Skeletal muscle tissue (tissue), 4 donors: ENCODE results near the gene CD99L2. TPM values are rescaled to one million over a fixed set of nuclear protein-coding genes. Genes with fewer than 3 reads are reported as not detected.

ENCODE experiments used
- H3K27ac ChIP-seq: one replicate; pipeline ENCODE4 v1.7.0; 2013; ENCODE audit warnings: mild to moderate bottlenecking, low read depth, low read length, inconsistent platforms
- H3K27me3 ChIP-seq, 3 donors: one replicate each; pipeline ENCODE4 v1.7.0; 2013; ENCODE audit warnings: low read length in 3 of 3; ENCODE audit not compliant: control insufficient read depth in 3 of 3, insufficient read depth in 3 of 3
- H3K36me3 ChIP-seq, 3 donors: one replicate each; pipeline ENCODE4 v1.7.0; 2013; ENCODE audit warnings: low read length in 3 of 3; ENCODE audit not compliant: control insufficient read depth in 3 of 3, insufficient read depth in 3 of 3
- H3K4me1 ChIP-seq, 3 donors: one replicate each; pipeline ENCODE4 v1.7.0; 2013; ENCODE audit warnings: low read length in 3 of 3, mild to moderate bottlenecking in 3 of 3; ENCODE audit not compliant: control insufficient read depth in 3 of 3, insufficient read depth in 3 of 3
- H3K4me3 ChIP-seq, 3 donors: one replicate each; pipeline ENCODE4 v1.7.0; 2013; ENCODE audit warnings: low read length in 3 of 3
- H3K9ac ChIP-seq, 3 donors: one replicate each; pipeline ENCODE4 v1.7.0; 2013; ENCODE audit warnings: low read length in 3 of 3, mild to moderate bottlenecking in 3 of 3, moderate library complexity in 2 of 3, low read depth in 1 of 3
- H3K9me3 ChIP-seq, 3 donors: one replicate each; pipeline ENCODE4 v1.7.0; 2013; ENCODE audit warnings: low read length in 3 of 3; ENCODE audit not compliant: control insufficient read depth in 3 of 3
- total RNA-seq: library from RNA; depleted of rRNA; stranded (reverse); fragments of >200 nt; gene quantifications from one replicate; pipeline ENCODE4 v1.2.3, GENCODE V29; 2014
- donor health status: Osteomylitis.

CD99L2 gene
- total RNA-seq, 1 donor from 2014 or later: 25.1 TPM

- Histone ChIP-seq H3K9me3 (no peaks in the 10 kb centered on the region), H3K27me3 (no peaks in the 10 kb centered on the region), H3K4me3 (no peak overlapping the region), H3K4me1 (peaks cover 8 to 32% (median 28%) of the 10 kb centered on the region in 3 donors), H3K9ac (no peak overlapping the region), H3K27ac (no peak overlapping the region), H3K36me3 (no peaks in the 10 kb centered on the region)
These were observed 51.4 kb downstream of the CD99L2 start for GRCh38 chrX:150847088-150847487.

- no peaks in the 10 kb centered on the region for H3K36me3 ChIP-seq
- no peak overlapping the region for H3K9ac ChIP-seq
- peaks cover 13 to 35% (median 32%) of the 10 kb centered on the region in 3 donors for H3K4me1 ChIP-seq
- H3K4me3 ChIP-seq: no peak overlapping the region
- H3K27me3 ChIP-seq: no peaks in the 10 kb centered on the region
- H3K9me3 ChIP-seq: no peaks in the 10 kb centered on the region
- no peak overlapping the region for H3K27ac ChIP-seq
These were observed 52.3 kb downstream of the CD99L2 start for GRCh38 chrX:150846130-150846529.

- Histone ChIP-seq H3K36me3 (no peaks in the 10 kb centered on the region), H3K4me1 (peaks cover 12 to 31% (median 30%) of the 10 kb centered on the region in 3 donors), H3K4me3 (no peak overlapping the region), H3K9me3 (no peaks in the 10 kb centered on the region), H3K27me3 (no peaks in the 10 kb centered on the region), H3K27ac (no peak overlapping the region), H3K9ac (no peak overlapping the region)
These were observed 53.4 kb downstream of the CD99L2 start for GRCh38 chrX:150845091-150845490.

GRCh38 chrX:150844016-150844415 lies 54.5 kb downstream of the CD99L2 start:
- no peak overlapping the region for H3K9ac ChIP-seq
- H3K4me1 ChIP-seq: peaks cover 8 to 23% (median 22%) of the 10 kb centered on the region in 3 donors
- no peak overlapping the region for H3K4me3 ChIP-seq
- no peak overlapping the region for H3K27ac ChIP-seq
- H3K36me3 ChIP-seq: no peaks in the 10 kb centered on the region
- H3K9me3 ChIP-seq: no peaks in the 10 kb centered on the region
- no peaks in the 10 kb centered on the region for H3K27me3 ChIP-seq

- H3K4me3 ChIP-seq: no peak overlapping the region
- H3K4me1 ChIP-seq: peaks cover 5 to 18% (median 18%) of the 10 kb centered on the region in 3 donors
- no peak overlapping the region for H3K9ac ChIP-seq
- no peaks in the 10 kb centered on the region for H3K9me3 ChIP-seq
- peak overlapping the region; percentile 45 for H3K27ac ChIP-seq
- no peaks in the 10 kb centered on the region for H3K27me3 ChIP-seq
- no peaks in the 10 kb centered on the region for H3K36me3 ChIP-seq
These were observed 56.2 kb downstream of the CD99L2 start for GRCh38 chrX:150842198-150842685.

- Histone ChIP-seq H3K27me3 (no peaks in the 10 kb centered on the region), H3K9ac (no peak overlapping the region), H3K9me3 (no peaks in the 10 kb centered on the region), H3K36me3 (no peaks in the 10 kb centered on the region), H3K4me3 (no peak overlapping the region), H3K4me1 (peaks cover 5 to 18% (median 18%) of the 10 kb centered on the region in 3 donors), H3K27ac (peak overlapping the region; percentile 45)
These were observed 56.8 kb downstream of the CD99L2 start for GRCh38 chrX:150841456-150842197.

GRCh38 chrX:150837845-150838244 lies 60.6 kb downstream of the CD99L2 start:
- H3K4me3 ChIP-seq: no peak overlapping the region

GRCh38 chrX:150834695-150835094 lies 63.8 kb downstream of the CD99L2 start:
- Histone ChIP-seq H3K4me1 (peaks cover 0 to 3% (median 0%) of the 10 kb centered on the region in 3 donors), H3K9ac (no peak overlapping the region)

More at GRCh38 chrX:150837845-150838244, 60.6 kb downstream of the CD99L2 start:
- H3K9me3 ChIP-seq: no peaks in the 10 kb centered on the region
- no peak overlapping the region for H3K9ac ChIP-seq
- H3K4me1 ChIP-seq: peaks cover 5 to 10% (median 8%) of the 10 kb centered on the region in 3 donors
- H3K27ac ChIP-seq: no peak overlapping the region
- H3K36me3 ChIP-seq: no peaks in the 10 kb centered on the region
- no peaks in the 10 kb centered on the region for H3K27me3 ChIP-seq

GRCh38 chrX:150833454-150834056 lies 64.9 kb downstream of the CD99L2 start:
- Histone ChIP-seq H3K27me3 (no peaks in the 10 kb centered on the region), H3K4me3 (no peak overlapping the region), H3K27ac (no peak overlapping the region), H3K36me3 (no peaks in the 10 kb centered on the region), H3K9me3 (no peaks in the 10 kb centered on the region), H3K9ac (no peak overlapping the region), H3K4me1 (peaks cover 0 to 3% (median 0%) of the 10 kb centered on the region in 3 donors)

More at GRCh38 chrX:150834695-150835094, 63.8 kb downstream of the CD99L2 start:
- Histone ChIP-seq H3K4me3 (no peak overlapping the region), H3K27me3 (no peaks in the 10 kb centered on the region), H3K36me3 (no peaks in the 10 kb centered on the region), H3K27ac (no peak overlapping the region), H3K9me3 (no peaks in the 10 kb centered on the region)

GRCh38 chrX:150831863-150832262 lies 66.6 kb downstream of the CD99L2 start:
- Histone ChIP-seq H3K27me3 (no peaks in the 10 kb centered on the region), H3K9me3 (no peaks in the 10 kb centered on the region), H3K36me3 (no peaks in the 10 kb centered on the region), H3K27ac (no peak overlapping the region), H3K4me3 (no peak overlapping the region), H3K4me1 (peaks cover 0 to 3% (median 0%) of the 10 kb centered on the region in 3 donors), H3K9ac (peak overlapping the region in 1 of 3 donors; percentile 57)
